Astrocyte (in vitro differentiated cells and primary cell): Measurements from ENCODE around the gene TSC2. TPM values are rescaled to one million over a fixed set of nuclear protein-coding genes. Genes with fewer than 3 reads are reported as not detected.

Source experiments
- DNase-seq: peaks from one replicate; pipeline ENCODE4 v3.0.0-alpha.2; 2010; ENCODE audit warnings: low read depth
- FAIRE-seq: peaks from 2 replicates; lab custom pipeline; 2011; peaks lifted over from hg19 to GRCh38; lab: Jason Lieb, UNC
- H2AFZ ChIP-seq: 2 replicates; pipeline ENCODE4 v1.6.0; 2012; ENCODE audit warnings: low read depth, low read length, inconsistent platforms
- H3K27ac ChIP-seq: 2 replicates; pipeline ENCODE4 v1.5.1; 2011; ENCODE audit warnings: low read depth, low read length, inconsistent platforms
- H3K27me3 ChIP-seq: 2 replicates; pipeline ENCODE4 v1.6.0; 2011; ENCODE audit warnings: low read length, inconsistent platforms; ENCODE audit not compliant: insufficient read depth
- H3K36me3 ChIP-seq: 2 replicates; pipeline ENCODE4 v1.5.1; 2011; ENCODE audit warnings: low read length, inconsistent platforms; ENCODE audit not compliant: insufficient read depth
- H3K4me1 ChIP-seq: 2 replicates; pipeline ENCODE4 v1.5.1; 2011; ENCODE audit warnings: low read length, inconsistent platforms; ENCODE audit not compliant: insufficient read depth
- H3K4me2 ChIP-seq: 2 replicates; pipeline ENCODE4 v1.6.0; 2012; ENCODE audit warnings: low read length, inconsistent platforms
- H3K4me3 ChIP-seq: 2 replicates; pipeline ENCODE4 v1.5.1; 2011; ENCODE audit warnings: low read depth, mild to moderate bottlenecking, low read length, inconsistent platforms; ENCODE audit not compliant: insufficient read depth
- H3K79me2 ChIP-seq: 2 replicates; pipeline ENCODE4 v1.6.0; 2012; ENCODE audit warnings: mild to moderate bottlenecking, low read length, inconsistent platforms; ENCODE audit not compliant: insufficient read depth
- H3K9ac ChIP-seq: 2 replicates; pipeline ENCODE4 v1.6.0; 2012; ENCODE audit warnings: mild to moderate bottlenecking, low read length, inconsistent platforms
- H3K9me3 ChIP-seq: 2 replicates; pipeline ENCODE4 v1.5.1; 2012; ENCODE audit warnings: low read depth, mild to moderate bottlenecking, low read length, inconsistent platforms; ENCODE audit not compliant: insufficient read depth
- H4K20me1 ChIP-seq: 2 replicates; pipeline ENCODE4 v1.6.0; 2012; ENCODE audit warnings: low read length, inconsistent platforms; ENCODE audit not compliant: insufficient read depth
- H3K27ac Mint-ChIP-seq: one replicate; pipeline ENCODE4 v1.8.0; 2021; ENCODE audit warnings: mild to moderate bottlenecking, mixed read lengths; ENCODE audit not compliant: unreplicated experiment
- H3K27me3 Mint-ChIP-seq: one replicate; pipeline ENCODE4 v1.8.0; 2021; ENCODE audit warnings: low read depth, mixed read lengths; ENCODE audit not compliant: unreplicated experiment
- H3K36me3 Mint-ChIP-seq: one replicate; pipeline ENCODE4 v1.8.0; 2021; ENCODE audit warnings: low read depth, mixed read lengths; ENCODE audit not compliant: unreplicated experiment
- H3K4me1 Mint-ChIP-seq: one replicate; pipeline ENCODE4 v1.8.0; 2021; ENCODE audit warnings: low read depth, mixed read lengths; ENCODE audit not compliant: unreplicated experiment
- H3K4me3 Mint-ChIP-seq: one replicate; pipeline ENCODE4 v1.8.0; 2021; ENCODE audit warnings: mild to moderate bottlenecking, moderate library complexity, mixed read lengths; ENCODE audit not compliant: unreplicated experiment
- H3K9me3 Mint-ChIP-seq: one replicate; pipeline ENCODE4 v1.8.0; 2021; ENCODE audit warnings: mild to moderate bottlenecking, mixed read lengths; ENCODE audit not compliant: unreplicated experiment
- EZH2 ChIP-seq: IDR thresholded peaks from 2 replicates; pipeline ENCODE4 v1.6.1; 2012; ENCODE audit warnings: mild to moderate bottlenecking, low read length, inconsistent platforms; ENCODE audit not compliant: insufficient read depth
- total RNA-seq: library from RNA; stranded (reverse); gene quantifications from 2 replicates; pipeline ENCODE4 v1.2.1, GENCODE V29; 2021
- TF ChIP-seq, protein P1 (sequence below): IDR thresholded peaks from 2 replicates; pipeline ENCODE4 v1.5.1; 2011; ENCODE audit warnings: low read depth, mild to moderate bottlenecking, inconsistent platforms, low read length, moderate library complexity; ENCODE audit not compliant: insufficient read depth

The TSC2 gene
- total RNA-seq, 1 donor from 2014 or later, result 89.5 TPM

DNA sequence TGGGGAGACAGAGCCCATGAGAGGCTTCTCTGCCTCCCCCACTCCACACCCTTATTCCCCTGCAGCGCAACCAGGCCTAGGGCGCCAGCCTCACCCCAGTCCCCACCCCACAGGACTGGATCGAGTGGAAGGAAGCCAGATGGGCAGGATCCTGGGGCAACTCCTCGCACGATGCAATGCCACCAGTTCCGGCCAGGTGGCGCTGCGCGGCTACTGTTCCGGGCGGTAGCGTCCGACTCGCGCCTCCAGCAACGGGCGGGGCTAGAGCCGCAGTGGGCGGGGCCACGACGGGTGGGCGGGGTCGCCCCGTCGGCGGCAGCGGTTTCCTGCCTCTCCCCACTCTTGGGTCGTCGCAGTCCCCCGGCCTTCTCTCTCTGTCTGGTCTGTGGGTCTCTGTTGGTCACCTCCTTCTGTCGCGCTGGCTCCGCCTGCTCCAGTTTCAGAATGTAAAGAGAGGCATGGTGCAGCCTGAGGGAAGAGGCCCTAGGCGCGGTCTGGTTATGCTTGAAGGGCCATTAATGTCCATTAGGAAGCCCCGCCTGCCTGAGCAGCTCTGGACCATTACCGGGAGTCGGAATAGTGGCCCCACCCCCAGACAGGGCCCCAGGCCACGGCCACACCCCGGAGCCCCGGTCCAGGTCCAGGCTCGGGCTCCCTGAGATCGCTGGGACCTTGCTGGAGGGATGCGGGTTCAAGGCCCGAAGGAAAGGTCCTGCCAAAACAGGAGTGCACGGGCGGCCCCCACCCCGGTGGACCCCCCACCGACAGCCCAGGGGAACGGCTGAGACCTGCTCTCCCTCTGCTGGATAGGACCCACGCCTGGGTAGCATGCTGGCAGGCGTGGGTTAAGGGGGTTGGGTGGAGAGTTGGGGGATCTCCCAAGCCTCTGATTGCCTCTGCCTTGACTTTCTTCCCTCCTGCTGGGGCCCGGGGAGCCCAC lies 24.4 kb upstream of the TSC2 start:
- H3K4me2 ChIP-seq, result peak overlapping the region; percentile 94
- no peak for FAIRE-seq
- H3K27me3 ChIP-seq, result no peaks in the 10 kb centered on the region
- Mint-ChIP-seq H3K27me3 (peaks cover 17% of the 10 kb centered on the region), H3K36me3 (no peaks in the 10 kb centered on the region), H3K9me3 (no peaks in the 10 kb centered on the region), H3K27ac (peak overlapping the region; percentile 78), H3K4me1 (peaks cover 6% of the 10 kb centered on the region), H3K4me3 (peak overlapping the region; percentile 71)
- H3K9ac ChIP-seq, result peak overlapping the region; percentile 66
- H4K20me1 ChIP-seq, result peaks cover 10% of the 10 kb centered on the region
- peaks cover 11% of the 10 kb centered on the region for H3K79me2 ChIP-seq
- peak; percentile 47 for DNase-seq
- peaks cover 22% of the 10 kb centered on the region for H3K4me1 ChIP-seq
- H2AFZ ChIP-seq, result peak overlapping the region; percentile 96
- TF ChIP-seq EZH2, result no peak
- TF ChIP-seq, protein P1, sequence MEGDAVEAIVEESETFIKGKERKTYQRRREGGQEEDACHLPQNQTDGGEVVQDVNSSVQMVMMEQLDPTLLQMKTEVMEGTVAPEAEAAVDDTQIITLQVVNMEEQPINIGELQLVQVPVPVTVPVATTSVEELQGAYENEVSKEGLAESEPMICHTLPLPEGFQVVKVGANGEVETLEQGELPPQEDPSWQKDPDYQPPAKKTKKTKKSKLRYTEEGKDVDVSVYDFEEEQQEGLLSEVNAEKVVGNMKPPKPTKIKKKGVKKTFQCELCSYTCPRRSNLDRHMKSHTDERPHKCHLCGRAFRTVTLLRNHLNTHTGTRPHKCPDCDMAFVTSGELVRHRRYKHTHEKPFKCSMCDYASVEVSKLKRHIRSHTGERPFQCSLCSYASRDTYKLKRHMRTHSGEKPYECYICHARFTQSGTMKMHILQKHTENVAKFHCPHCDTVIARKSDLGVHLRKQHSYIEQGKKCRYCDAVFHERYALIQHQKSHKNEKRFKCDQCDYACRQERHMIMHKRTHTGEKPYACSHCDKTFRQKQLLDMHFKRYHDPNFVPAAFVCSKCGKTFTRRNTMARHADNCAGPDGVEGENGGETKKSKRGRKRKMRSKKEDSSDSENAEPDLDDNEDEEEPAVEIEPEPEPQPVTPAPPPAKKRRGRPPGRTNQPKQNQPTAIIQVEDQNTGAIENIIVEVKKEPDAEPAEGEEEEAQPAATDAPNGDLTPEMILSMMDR, result peak; percentile 77
- H3K9me3 ChIP-seq, result no peaks in the 10 kb centered on the region
- peak overlapping the region; percentile 32 for H3K4me3 ChIP-seq
- no peak overlapping the region for H3K27ac ChIP-seq
- H3K36me3 ChIP-seq, result no peaks in the 10 kb centered on the region

DNA sequence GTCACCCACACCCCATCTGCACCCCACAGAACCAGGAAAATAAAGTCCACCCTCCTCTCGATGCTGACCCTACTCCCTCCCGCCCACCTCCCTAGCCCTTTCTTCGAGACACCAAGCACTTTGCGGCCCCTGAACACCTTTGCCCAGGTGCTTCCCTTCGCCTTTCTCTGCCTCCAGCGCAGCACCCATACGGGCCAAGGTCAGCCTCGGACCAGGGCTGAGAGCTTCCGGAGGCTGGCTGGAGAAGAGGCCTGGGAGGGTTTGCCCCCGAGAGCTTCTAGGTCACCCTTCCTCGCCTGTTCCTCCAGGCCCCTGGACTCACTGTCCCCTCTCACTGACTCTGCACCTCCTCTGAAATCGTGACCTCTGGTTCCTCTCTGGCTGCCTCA lies 23.8 kb upstream of the TSC2 start:
- Histone ChIP-seq H3K4me1 (peaks cover 25% of the 10 kb centered on the region), H3K36me3 (no peaks in the 10 kb centered on the region), H3K27ac (no peak overlapping the region), H3K4me3 (no peak overlapping the region), H3K27me3 (no peaks in the 10 kb centered on the region), H3K4me2 (peak overlapping the region; percentile 94), H3K9ac (no peak overlapping the region), H4K20me1 (peaks cover 17% of the 10 kb centered on the region), H3K79me2 (peaks cover 18% of the 10 kb centered on the region), H2AFZ (no peak overlapping the region), H3K9me3 (no peaks in the 10 kb centered on the region)
- H3K4me3 Mint-ChIP-seq, result no peak overlapping the region
- H3K27ac Mint-ChIP-seq, result peak overlapping the region; percentile 69
- H3K9me3 Mint-ChIP-seq, result no peaks in the 10 kb centered on the region
- H3K27me3 Mint-ChIP-seq, result peaks cover 12% of the 10 kb centered on the region
- peaks cover 7% of the 10 kb centered on the region for H3K4me1 Mint-ChIP-seq
- FAIRE-seq (no peak), DNase-seq (no peak)
- no peaks in the 10 kb centered on the region for H3K36me3 Mint-ChIP-seq
- TF ChIP-seq, protein P1, result no peak
- TF ChIP-seq EZH2, result no peak

DNA sequence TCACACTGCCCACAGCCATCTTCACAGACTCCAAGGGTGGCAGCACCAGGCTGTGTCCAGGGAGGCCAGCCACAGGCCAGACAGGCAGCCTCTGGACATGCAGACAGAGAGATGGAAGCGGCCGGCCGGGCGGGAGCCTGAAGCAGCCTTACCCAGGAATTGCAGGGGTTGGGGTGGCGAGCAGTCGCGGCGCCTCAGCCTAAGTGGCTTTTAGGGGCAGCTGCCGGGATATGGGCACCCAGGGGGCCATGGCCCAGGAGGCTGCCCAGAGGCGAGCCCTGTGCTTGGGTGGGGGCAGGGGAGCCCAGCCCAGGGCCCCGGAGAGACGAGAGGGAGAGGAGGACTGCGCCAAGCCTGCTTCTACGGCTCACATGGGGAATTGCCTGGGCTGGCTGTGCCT lies 22.5 kb upstream of the TSC2 start:
- H2AFZ ChIP-seq, result no peak overlapping the region
- no peaks in the 10 kb centered on the region for H3K36me3 ChIP-seq
- no peak overlapping the region for H3K27ac Mint-ChIP-seq
- H3K27me3 ChIP-seq, result no peaks in the 10 kb centered on the region
- no peak overlapping the region for H3K4me3 Mint-ChIP-seq
- no peaks in the 10 kb centered on the region for H3K36me3 Mint-ChIP-seq
- no peak for TF ChIP-seq EZH2
- TF ChIP-seq, protein P1, result no peak
- peaks cover 27% of the 10 kb centered on the region for H3K79me2 ChIP-seq
- no peak overlapping the region for H3K9ac ChIP-seq
- H4K20me1 ChIP-seq, result peaks cover 23% of the 10 kb centered on the region
- no peak overlapping the region for H3K27ac ChIP-seq
- FAIRE-seq (no peak), DNase-seq (no peak)
- peaks cover 9% of the 10 kb centered on the region for H3K27me3 Mint-ChIP-seq
- H3K4me1 Mint-ChIP-seq, result peaks cover 7% of the 10 kb centered on the region
- H3K9me3 ChIP-seq, result no peaks in the 10 kb centered on the region
- H3K4me1 ChIP-seq, result peaks cover 22% of the 10 kb centered on the region
- no peak overlapping the region for H3K4me3 ChIP-seq
- no peak overlapping the region for H3K4me2 ChIP-seq
- no peaks in the 10 kb centered on the region for H3K9me3 Mint-ChIP-seq
